Tibial nerve (tissue), 4 donors: ENCODE results near the gene CMPK2.

ENCODE experiments used
- CTCF ChIP-seq, 5 experiments: fragments of 200-600 bp in 3 of 5; fragments of 450-650 bp in 2 of 5; sonication (generic) in 3 of 5; IDR thresholded peaks; one replicate each; pipeline ENCODE4 v1.5.1; 2016 to 2019; ENCODE audit warnings: antibody characterized with exemption in 5 of 5, mild to moderate bottlenecking in 3 of 5, moderate library complexity in 2 of 5
- EP300 ChIP-seq, 2 donors: sonication (generic); formaldehyde crosslinking; IDR thresholded peaks; one replicate each; pipeline ENCODE4 v1.6.1; 2017; ENCODE audit warnings: antibody characterized with exemption in 2 of 2, mild to moderate bottlenecking in 1 of 2
- POLR2A ChIP-seq, 2 donors: fragments of 450-650 bp; IDR thresholded peaks; one replicate each; pipeline ENCODE4 v1.6.1; 2017; ENCODE audit warnings: antibody characterized with exemption in 2 of 2, mild to moderate bottlenecking in 2 of 2, moderate library complexity in 2 of 2

GRCh38 chr2:6888724-6889123, 23.0 kb upstream of the CMPK2 start:
- TF ChIP-seq CTCF (IDR thresholded peaks at IDR 0.05): no peak
- TF ChIP-seq POLR2A (IDR thresholded peaks at IDR 0.05): no peak
- no peak for TF ChIP-seq EP300 (IDR thresholded peaks at IDR 0.05)
